Upper lobe of left lung (tissue), 4 donors: Measurements from ENCODE around the gene TSKU.
"Not testable (repeated sequence)": the region's sequence is repeated elsewhere in the genome, so short reads cannot be mapped to it uniquely, and the experiment has no call there.

Source experiments
- CTCF ChIP-seq, 6 experiments: fragments of 450-650 bp in 4 of 6; fragments of 200-600 bp in 2 of 6; sonication (generic) in 2 of 6; IDR thresholded peaks; one replicate each; pipeline ENCODE4 v1.5.1; 2016 to 2019; ENCODE audit warnings: antibody characterized with exemption in 6 of 6
- POLR2A ChIP-seq, 4 donors: fragments of 450-650 bp; IDR thresholded peaks; one replicate each; pipeline ENCODE4 v1.5.1; 2016 to 2017; ENCODE audit warnings: antibody characterized with exemption in 4 of 4, mild to moderate bottlenecking in 2 of 4

DNA sequence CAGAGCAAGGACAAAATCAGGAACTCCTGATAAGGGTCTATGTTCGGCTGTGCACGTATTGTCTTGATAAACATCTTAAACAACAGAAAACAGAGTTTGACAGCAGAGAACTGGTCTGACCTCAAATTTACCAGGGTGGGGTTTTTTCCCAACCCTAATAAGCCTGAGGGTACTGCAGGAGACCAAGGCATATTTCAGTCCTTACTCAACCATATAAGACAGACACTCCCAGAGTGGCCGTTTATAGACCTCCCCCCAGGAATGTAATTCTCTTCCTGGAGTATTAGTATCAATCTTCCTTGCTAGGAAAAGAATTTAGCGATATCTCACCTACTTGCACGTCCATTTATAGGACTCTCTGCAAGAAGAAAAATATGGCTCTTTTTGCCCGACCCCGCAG is 32.5 kb downstream of the TSKU start:
- TF ChIP-seq CTCF, POLR2A (IDR thresholded peaks at IDR 0.05): not testable (repeated sequence)
